CD4-positive, alpha-beta T cell (primary cell): ENCODE measurements around the gene PXDN. TPM values are rescaled to one million over a fixed set of nuclear protein-coding genes. Genes with fewer than 3 reads are reported as not detected.

ENCODE experiments used
- ATAC-seq: fragments of 200-7000 bp; cut with Tn5 transposase; one replicate; pipeline ENCODE4 v1.10.0; 2022; ENCODE audit warnings: mild to moderate bottlenecking; ENCODE audit not compliant: poor library complexity
- CTCF ChIA-PET: fragments of 350-600 bp; sonication (Branson Sonifier 250); formaldehyde crosslinking; loops from one replicate; lab custom pipeline; 2021; ENCODE audit warnings: antibody characterized with exemption, inconsistent platforms; lab: Charles Lee
- POLR2A ChIA-PET: fragments of 350-600 bp; sonication (Branson Sonifier 250); formaldehyde crosslinking; loops from one replicate; lab custom pipeline; 2021; ENCODE audit warnings: antibody characterized with exemption, inconsistent platforms; lab: Charles Lee
- DNase-seq, 14 experiments: peaks; one replicate each; pipeline ENCODE4 v3.0.0-alpha.2; 2013 to 2020; ENCODE audit warnings: mixed read lengths in 2 of 14
- H3K27ac ChIP-seq, 2 donors: one replicate each; pipeline versions ENCODE4 v1.5.1 to v1.7.0; 2013; ENCODE audit warnings: low read length in 2 of 2, low read depth in 1 of 2, mild to moderate bottlenecking in 1 of 2
- H3K27me3 ChIP-seq, 2 experiments: 1 replicate in 1 of 2; 2 replicates in 1 of 2; pipeline versions ENCODE4 v1.6.1 to v1.7.0; 2013; ENCODE audit warnings: low read length in 2 of 2, control low read depth in 1 of 2, mild to moderate bottlenecking in 1 of 2, moderate library complexity in 1 of 2; ENCODE audit not compliant: insufficient read depth in 2 of 2, control insufficient read depth in 1 of 2
- H3K36me3 ChIP-seq: one replicate; pipeline ENCODE4 v1.6.1; 2013; ENCODE audit warnings: low read length, control low read depth; ENCODE audit not compliant: insufficient read depth
- H3K4me1 ChIP-seq: one replicate; pipeline ENCODE4 v1.6.1; 2013; ENCODE audit warnings: low read length, control low read depth; ENCODE audit not compliant: insufficient read depth
- H3K4me3 ChIP-seq: one replicate; pipeline ENCODE4 v1.5.1; 2013; ENCODE audit warnings: mild to moderate bottlenecking, low read length, moderate library complexity
- H3K9me3 ChIP-seq, 2 experiments: 1 replicate in 1 of 2; 2 replicates in 1 of 2; pipeline versions ENCODE4 v1.6.1 to v1.7.0; 2013; ENCODE audit warnings: low read length in 2 of 2, mild to moderate bottlenecking in 2 of 2, control low read depth in 1 of 2, moderate library complexity in 1 of 2; ENCODE audit not compliant: control insufficient read depth in 1 of 2, insufficient read depth in 1 of 2
- H3K27ac Mint-ChIP-seq: one replicate; pipeline ENCODE4 v1.8.0; 2020; ENCODE audit warnings: mixed read lengths
- H3K27me3 Mint-ChIP-seq: one replicate; pipeline ENCODE4 v1.8.0; 2021; ENCODE audit warnings: mixed read lengths
- H3K36me3 Mint-ChIP-seq: one replicate; pipeline ENCODE4 v1.8.0; 2021; ENCODE audit warnings: low read depth, mixed read lengths
- H3K4me1 Mint-ChIP-seq: one replicate; pipeline ENCODE4 v1.8.0; 2021; ENCODE audit warnings: low read depth, mixed read lengths
- H3K4me3 Mint-ChIP-seq: one replicate; pipeline ENCODE4 v1.8.0; 2020; ENCODE audit warnings: mild to moderate bottlenecking, mixed read lengths
- H3K9me3 Mint-ChIP-seq: one replicate; pipeline ENCODE4 v1.8.0; 2020; ENCODE audit warnings: mixed read lengths
- CTCF ChIP-seq: fragments of 200-600 bp; IDR thresholded peaks from one replicate; pipeline ENCODE4 v1.8.0; 2022; ENCODE audit warnings: antibody characterized with exemption, mild to moderate bottlenecking
- intact Hi-C, 2 experiments: fragments of 100-400 bp; cut with DNase I in 1 of 2; cut with micrococcal nuclease in 1 of 2; formaldehyde crosslinking; loops; one replicate each; pipeline versions ENCODE4 v1.15.1 to v1.9.0; 2023 to 2025; cut with DNase I, micrococcal nuclease
- total RNA-seq, 174 experiments: library from RNA in 2 of 174; stranded (reverse) in 2 of 174; gene quantifications; one replicate each; pipeline ENCODE4 v1.2.3 and lab custom pipeline; 2021 to 2026

PXDN gene
- total RNA-seq, 2 experiments from 2014 or later = 0.47 to 0.84 TPM

- no peaks in the 10 kb centered on the region for H3K4me1 ChIP-seq
Observed at GRCh38 chr2:1614564-1614963, 129.8 kb downstream of the PXDN start.

GRCh38 chr2:1613731-1614354 is 130.5 kb downstream of the PXDN start:
- H3K9me3 ChIP-seq = no peaks in the 10 kb centered on the region
- POLR2A ChIA-PET = no interaction called here

More at GRCh38 chr2:1614564-1614963, 129.8 kb downstream of the PXDN start:
- no peak overlapping the region for H3K27ac ChIP-seq
- intact Hi-C loops = no loop called here
- no peaks in the 10 kb centered on the region for H3K9me3 ChIP-seq
- H3K4me3 ChIP-seq = no peak overlapping the region
- H3K36me3 ChIP-seq = no peaks in the 10 kb centered on the region
- Mint-ChIP-seq H3K36me3 (no peaks in the 10 kb centered on the region), H3K4me3 (no peak overlapping the region), H3K9me3 (no peaks in the 10 kb centered on the region), H3K27me3 (no peaks in the 10 kb centered on the region), H3K27ac (no peak overlapping the region), H3K4me1 (no peaks in the 10 kb centered on the region)
- no peaks in the 10 kb centered on the region for H3K27me3 ChIP-seq
- no peak for TF ChIP-seq CTCF
- no peak for DNase-seq
- no peak for ATAC-seq
- CTCF ChIA-PET = no interaction called here
- POLR2A ChIA-PET = no interaction called here

DNA sequence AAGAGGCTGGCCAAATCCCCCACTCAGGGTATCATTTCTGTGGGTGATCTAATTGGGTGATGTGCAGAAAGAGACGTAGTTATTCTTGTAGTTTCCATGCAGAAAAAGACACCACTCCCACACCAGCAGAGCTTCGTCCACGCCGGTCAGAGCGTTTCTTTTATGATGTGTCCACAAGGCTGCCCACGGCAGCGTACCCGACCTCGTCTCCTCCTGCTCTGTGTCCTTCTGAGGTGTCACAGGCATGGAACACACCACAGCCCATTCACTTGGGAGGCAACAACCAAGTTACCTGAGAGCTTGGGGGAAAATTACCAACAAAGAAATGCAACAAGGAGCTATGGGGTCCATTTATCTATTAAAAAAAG is 131.3 kb downstream of the PXDN start:
- POLR2A ChIA-PET = no interaction called here
- H3K4me1 Mint-ChIP-seq = no peaks in the 10 kb centered on the region
- peaks cover 4% of the 10 kb centered on the region for H3K27me3 Mint-ChIP-seq

More at GRCh38 chr2:1613731-1614354, 130.5 kb downstream of the PXDN start:
- ATAC-seq (no peak), DNase-seq (no peak)
- Histone ChIP-seq H3K4me1 (no peaks in the 10 kb centered on the region), H3K4me3 (no peak overlapping the region), H3K27me3 (no peaks in the 10 kb centered on the region), H3K36me3 (no peaks in the 10 kb centered on the region), H3K27ac (no peak overlapping the region)
- CTCF ChIA-PET = no interaction called here
- H3K27me3 Mint-ChIP-seq = no peaks in the 10 kb centered on the region
- TF ChIP-seq CTCF = no peak
- H3K27ac Mint-ChIP-seq = no peak overlapping the region
- no peak overlapping the region for H3K4me3 Mint-ChIP-seq
- H3K36me3 Mint-ChIP-seq = no peaks in the 10 kb centered on the region
- intact Hi-C loops = no loop called here
- H3K9me3 Mint-ChIP-seq = no peaks in the 10 kb centered on the region
- H3K4me1 Mint-ChIP-seq = no peaks in the 10 kb centered on the region

More for the DNA sequence above, 131.3 kb downstream of the PXDN start:
- no peak overlapping the region for H3K27ac Mint-ChIP-seq
- DNase-seq = no peak
- no peaks in the 10 kb centered on the region for H3K4me1 ChIP-seq
- no peaks in the 10 kb centered on the region for H3K9me3 Mint-ChIP-seq
- no peak for ATAC-seq
- no peak overlapping the region for H3K27ac ChIP-seq
- H3K36me3 ChIP-seq = no peaks in the 10 kb centered on the region
- intact Hi-C loops = no loop called here
- H3K4me3 ChIP-seq = no peak overlapping the region
- TF ChIP-seq CTCF = no peak
- no peaks in the 10 kb centered on the region for H3K27me3 ChIP-seq
- H3K36me3 Mint-ChIP-seq = no peaks in the 10 kb centered on the region
- no peaks in the 10 kb centered on the region for H3K9me3 ChIP-seq
- CTCF ChIA-PET = no interaction called here
- no peak overlapping the region for H3K4me3 Mint-ChIP-seq
